ENCODE measurements around the gene SDK1.

Gene SDK1

GRCh38 chr7:4136501-4137110 is 835.6 kb downstream of the SDK1 start:
- DNase-seq (ENCODE audit: low read depth): no peak
- TF ChIP-seq CTCF (conservative IDR thresholded peaks at IDR 0.05; ENCODE audit: control insufficient read depth, insufficient read depth, low read depth, low read length): no peak
- H3K4me3 ChIP-seq (ENCODE audit: control insufficient read depth, low read depth, low read length): no peak overlapping the region

- DNase-seq (ENCODE audit: low read depth): no peak
- H3K4me3 ChIP-seq (ENCODE audit: control insufficient read depth, low read depth, low read length): no peak overlapping the region
- TF ChIP-seq CTCF (conservative IDR thresholded peaks at IDR 0.05; ENCODE audit: control insufficient read depth, insufficient read depth, low read depth, low read length): no peak
Observed at GRCh38 chr7:4137552-4137951, 836.5 kb downstream of the SDK1 start.

- H3K4me3 ChIP-seq (ENCODE audit: control insufficient read depth, low read depth, low read length): no peak overlapping the region
- no peak for TF ChIP-seq CTCF (conservative IDR thresholded peaks at IDR 0.05; ENCODE audit: control insufficient read depth, insufficient read depth, low read depth, low read length)
- DNase-seq (ENCODE audit: low read depth): no peak
Observed at GRCh38 chr7:4138866-4139265, 837.8 kb downstream of the SDK1 start.

GRCh38 chr7:4139656-4140625 is 838.9 kb downstream of the SDK1 start:
- no peak for TF ChIP-seq CTCF (conservative IDR thresholded peaks at IDR 0.05; ENCODE audit: control insufficient read depth, insufficient read depth, low read depth, low read length)
- no peak for DNase-seq (ENCODE audit: low read depth)
- no peak overlapping the region for H3K4me3 ChIP-seq (ENCODE audit: control insufficient read depth, low read depth, low read length)

GRCh38 chr7:4140933-4141332 is 839.9 kb downstream of the SDK1 start:
- TF ChIP-seq CTCF (conservative IDR thresholded peaks at IDR 0.05; ENCODE audit: control insufficient read depth, insufficient read depth, low read depth, low read length): no peak

GRCh38 chr7:4143006-4143405 is 842.0 kb downstream of the SDK1 start:
- TF ChIP-seq CTCF (conservative IDR thresholded peaks at IDR 0.05; ENCODE audit: control insufficient read depth, insufficient read depth, low read depth, low read length): no peak
- DNase-seq (ENCODE audit: low read depth): no peak
- H3K4me3 ChIP-seq (ENCODE audit: control insufficient read depth, low read depth, low read length): no peak overlapping the region

More at GRCh38 chr7:4140933-4141332, 839.9 kb downstream of the SDK1 start:
- no peak for DNase-seq (ENCODE audit: low read depth)
- H3K4me3 ChIP-seq (ENCODE audit: control insufficient read depth, low read depth, low read length): no peak overlapping the region

Data from fibroblast of mammary gland (primary cell).